SK-N-SH (cell line): ENCODE measurements around the gene ADAMTS14. TPM values are rescaled to one million over a fixed set of nuclear protein-coding genes. Genes with fewer than 3 reads are reported as not detected.
A peak's percentile ranks its signal among the peaks of the same experiment; 100 is the strongest.

Experiments
- CTCF ChIA-PET: fragments of 300-600, 350-600 bp; formaldehyde crosslinking; extraction: SDS; loops from one replicate; lab custom pipeline; 2021; lab: Yijun Ruan, JAX
- POLR2A ChIA-PET: fragments of 350-600 bp; sonication (Branson Sonifier 250); formaldehyde crosslinking; extraction: SDS; loops from one replicate; lab custom pipeline; 2020; ENCODE audit warnings: antibody characterized with exemption, inconsistent platforms; lab: Yijun Ruan, JAX
- DNase-seq: peaks from one replicate; pipeline ENCODE4 v3.0.0; 2012
- H2AFZ ChIP-seq: fragments of 200-600 bp; sonication (generic); 2 replicates; pipeline ENCODE4 v1.8.1; 2016; ENCODE audit warnings: antibody characterized with exemption, mild to moderate bottlenecking, low read depth
- H3F3A ChIP-seq: fragments of 200-600 bp; sonication (generic); replicated peaks from 2 replicates; pipeline ENCODE3; 2016; ENCODE audit warnings: antibody characterized with exemption, mild to moderate bottlenecking; ENCODE audit not compliant: insufficient read depth
- H3K27ac ChIP-seq, 2 experiments: fragments of 200-500 bp in 1 of 2; fragments of 200-600 bp in 1 of 2; sonication (Bioruptor generic) in 1 of 2; sonication (generic), shearing (Covaris generic) in 1 of 2; 2 replicates each; pipeline versions ENCODE4 v1.5.1 to v1.6.1; 2014 to 2016; ENCODE audit warnings: low read depth in 2 of 2, inconsistent platforms in 1 of 2, low read length in 1 of 2, mild to moderate bottlenecking in 1 of 2, mixed read lengths in 1 of 2
- H3K27me3 ChIP-seq: fragments of 200-600 bp; sonication (generic), shearing (Covaris generic); 2 replicates; pipeline ENCODE4 v1.6.1; 2016; ENCODE audit warnings: mixed run types; ENCODE audit not compliant: insufficient read depth
- H3K36me3 ChIP-seq, 2 experiments: fragments of 200-500 bp in 1 of 2; fragments of 200-600 bp in 1 of 2; sonication (Bioruptor generic) in 1 of 2; sonication (generic) in 1 of 2; replicated peaks in 1 of 2; 2 replicates each; pipeline versions ENCODE3 to v1.5.1; 2014 to 2016; ENCODE audit warnings: low read length in 1 of 2, mild to moderate bottlenecking in 1 of 2; ENCODE audit not compliant: insufficient read depth in 2 of 2, control insufficient read depth in 1 of 2
- H3K4me1 ChIP-seq, 2 experiments: fragments of 200-500 bp in 1 of 2; fragments of 200-600 bp in 1 of 2; sonication (Bioruptor generic) in 1 of 2; sonication (generic), shearing (Covaris generic) in 1 of 2; 2 replicates each; pipeline versions ENCODE4 v1.5.1 to v1.6.1; 2014 to 2016; ENCODE audit warnings: low read depth in 1 of 2, low read length in 1 of 2, mixed run types in 1 of 2; ENCODE audit not compliant: insufficient read depth in 2 of 2, control insufficient read depth in 1 of 2
- H3K4me2 ChIP-seq: fragments of 200-600 bp; sonication (generic), shearing (Covaris generic); 2 replicates; pipeline ENCODE4 v1.6.1; 2017; ENCODE audit warnings: mixed run types
- H3K4me3 ChIP-seq, 2 experiments: fragments of 200-500 bp in 1 of 2; fragments of 200-600 bp in 1 of 2; sonication (Bioruptor generic) in 1 of 2; sonication (generic), shearing (Covaris generic) in 1 of 2; 2 replicates each; pipeline versions ENCODE4 v1.5.1 to v1.8.1; 2014 to 2016; ENCODE audit warnings: low read depth in 2 of 2, inconsistent platforms in 1 of 2, low read length in 1 of 2, mild to moderate bottlenecking in 1 of 2, mixed read lengths in 1 of 2, moderate library complexity in 1 of 2
- H3K79me2 ChIP-seq: fragments of 200-600 bp; sonication (generic); 2 replicates; pipeline ENCODE4 v1.8.1; 2017; ENCODE audit warnings: mild to moderate bottlenecking; ENCODE audit not compliant: insufficient read depth
- H3K9ac ChIP-seq: fragments of 200-600 bp; sonication (generic); 2 replicates; pipeline ENCODE4 v1.6.1; 2017; ENCODE audit warnings: mixed run types
- H3K9me2 ChIP-seq: fragments of 200-600 bp; sonication (generic); 2 replicates; pipeline ENCODE4 v1.6.1; 2017; ENCODE audit warnings: mixed run types
- H3K9me3 ChIP-seq: fragments of 200-600 bp; sonication (generic); 2 replicates; pipeline ENCODE4 v1.6.1; 2017; ENCODE audit warnings: mixed run types, mild to moderate bottlenecking, moderate library complexity
- H4K20me1 ChIP-seq: fragments of 200-600 bp; sonication (generic); 2 replicates; pipeline ENCODE4 v1.6.1; 2017; ENCODE audit warnings: mild to moderate bottlenecking, mixed run types; ENCODE audit not compliant: insufficient read depth
- CTCF ChIP-seq: fragments of 200-600 bp; sonication (generic); IDR thresholded peaks from 2 replicates; pipeline ENCODE4 v1.6.1; 2017; ENCODE audit warnings: antibody characterized with exemption, mild to moderate bottlenecking, moderate library complexity
- ELF1 ChIP-seq: IDR thresholded peaks from 2 replicates; pipeline ENCODE4 v1.4.0; 2012
- EP300 ChIP-seq, 2 experiments: IDR thresholded peaks; 2 replicates each; pipeline versions ENCODE4 v1.4.0 to v1.6.1; 2012; ENCODE audit warnings: borderline replicate concordance in 1 of 2, low read depth in 1 of 2, low read length in 1 of 2
- EZH2phosphoT487 ChIP-seq: fragments of 200-600 bp; sonication (generic); IDR thresholded peaks from 2 replicates; pipeline ENCODE4 v1.6.1; 2017; ENCODE audit warnings: low read depth, mixed run types, mild to moderate bottlenecking, antibody characterized with exemption, moderate library complexity, borderline replicate concordance
- FOXJ3 ChIP-seq: sonication (generic); formaldehyde crosslinking; IDR thresholded peaks from 2 replicates; pipeline ENCODE4 v1.5.1; 2020; ENCODE audit warnings: mild to moderate bottlenecking, missing genetic modification reagents
- FOXM1 ChIP-seq: IDR thresholded peaks from 2 replicates; pipeline ENCODE4 v1.4.0; 2012; ENCODE audit warnings: low read depth, mild to moderate bottlenecking
- GABPA ChIP-seq: IDR thresholded peaks from 2 replicates; pipeline ENCODE4 v1.4.0; 2012; ENCODE audit warnings: low read depth, mild to moderate bottlenecking
- GATA2 ChIP-seq: sonication (generic); formaldehyde crosslinking; IDR thresholded peaks from 2 replicates; pipeline ENCODE4 v1.5.0; 2020; ENCODE audit warnings: mild to moderate bottlenecking, missing genetic modification reagents
- JUND ChIP-seq: IDR thresholded peaks from 2 replicates; pipeline ENCODE4 v1.4.0; 2012
- MEF2A ChIP-seq: IDR thresholded peaks from 2 replicates; pipeline ENCODE4 v1.4.0; 2012; ENCODE audit warnings: low read depth, borderline replicate concordance
- MXI1 ChIP-seq: IDR thresholded peaks from 2 replicates; pipeline ENCODE4 v1.6.1; 2012; ENCODE audit warnings: mild to moderate bottlenecking, low read depth, low read length, improper control_type of control experiment
- NRF1 ChIP-seq: IDR thresholded peaks from 2 replicates; pipeline ENCODE4 v1.6.1; 2012; ENCODE audit warnings: low read depth, mild to moderate bottlenecking, low read length
- POLR2AphosphoS5 ChIP-seq: IDR thresholded peaks from 2 replicates; pipeline ENCODE4 v1.6.1; 2012; ENCODE audit warnings: low read depth, low read length
- RAD21 ChIP-seq: IDR thresholded peaks from 2 replicates; pipeline ENCODE4 v1.6.1; 2012; ENCODE audit warnings: mild to moderate bottlenecking, low read length
- RCOR1 ChIP-seq: fragments of 150-350 bp; IDR thresholded peaks from 2 replicates; pipeline ENCODE4 v1.6.1; 2017; ENCODE audit warnings: antibody characterized with exemption, low read length
- RFX5 ChIP-seq: IDR thresholded peaks from 2 replicates; pipeline ENCODE4 v1.6.1; 2012; ENCODE audit warnings: mild to moderate bottlenecking, improper control_type of control experiment, low read length
- RXRA ChIP-seq: IDR thresholded peaks from 2 replicates; pipeline ENCODE4 v1.4.0; 2012; ENCODE audit warnings: low read depth, mild to moderate bottlenecking, borderline replicate concordance
- SIN3A ChIP-seq: IDR thresholded peaks from 2 replicates; pipeline ENCODE4 v1.6.1; 2012; ENCODE audit warnings: low read depth, mild to moderate bottlenecking, low read length, moderate library complexity, borderline replicate concordance
- SMC3 ChIP-seq: IDR thresholded peaks from 2 replicates; pipeline ENCODE4 v1.6.1; 2012; ENCODE audit warnings: low read depth, low read length, improper control_type of control experiment
- TAF1 ChIP-seq: IDR thresholded peaks from 2 replicates; pipeline ENCODE4 v1.6.1; 2012; ENCODE audit warnings: low read depth, mild to moderate bottlenecking, low read length, moderate library complexity, borderline replicate concordance
- USF1 ChIP-seq: IDR thresholded peaks from 2 replicates; pipeline ENCODE4 v1.4.0; 2012; ENCODE audit warnings: low read depth, borderline replicate concordance
- ZBTB33 ChIP-seq: IDR thresholded peaks from 2 replicates; pipeline ENCODE4 v1.4.0; 2012; ENCODE audit warnings: low read depth, borderline replicate concordance
- WGBS: methylation state at CpG from one replicate; pipeline ENCODE4 v1.1.6; 2017; ENCODE audit warnings: low lambda C conversion rate; 5-methylcytosine and 5-hydroxymethylcytosine counted together
- polyA plus RNA-seq, 3 experiments: library from polyadenylated mRNA; depleted of rRNA; stranded (reverse); fragments of >200 nt; gene quantifications; 2 replicates each; pipeline ENCODE4 v1.2.3, GENCODE V29; 2012
- TF ChIP-seq, protein P1 (sequence below): fragments of 150-350 bp; IDR thresholded peaks from 2 replicates; pipeline ENCODE4 v1.6.1; 2017; ENCODE audit warnings: antibody characterized with exemption, low read length, low read depth, borderline replicate concordance
- TF ChIP-seq, protein P2 (sequence below): fragments of 150-350 bp; IDR thresholded peaks from 2 replicates; pipeline ENCODE4 v1.6.1; 2016; ENCODE audit warnings: mild to moderate bottlenecking, low read depth, low read length
- TF ChIP-seq, protein P3 (sequence below): IDR thresholded peaks from 2 replicates; pipeline ENCODE4; 2012
- TF ChIP-seq, protein P4 (sequence below): IDR thresholded peaks from 2 replicates; pipeline ENCODE4 v1.4.0; 2012; ENCODE audit warnings: low read depth

The ADAMTS14 gene
- polyA plus RNA-seq, 1 of the 3 experiments (the other 2 are of a cell fraction) = 1.1 TPM

GRCh38 chr10:70664702-70665195 is 7.6 kb upstream of the ADAMTS14 start:
- WGBS = 10% methylated on average over 6 of the region's 6 CpGs
- no peak overlapping the region for H3K4me3 ChIP-seq
- H3K9me3 ChIP-seq = no peaks in the 10 kb centered on the region
- H3K36me3 ChIP-seq = no peaks in the 10 kb centered on the region
- H3K9me2 ChIP-seq = no peaks in the 10 kb centered on the region
- peak overlapping the region; percentile 68 to 93 for H3K27ac ChIP-seq
- CTCF ChIA-PET = interaction anchor here (1.0 kb wide), 2 partner anchors 20 to 105 kb away, joined by 3 read pairs; no protein-coding TSS in a partner anchor
- no peaks in the 10 kb centered on the region for H3K79me2 ChIP-seq
- H3F3A ChIP-seq = peaks cover 10% of the 10 kb centered on the region
- H2AFZ ChIP-seq = 0 out of 2 replicates have a peak overlapping the region, but pooled peaks have one; percentile 37
- H3K27me3 ChIP-seq = no peaks in the 10 kb centered on the region
- H3K4me1 ChIP-seq = peaks cover 15% of the 10 kb centered on the region in 2 experiments
- POLR2A ChIA-PET = interaction anchor here (0.6 to 1.2 kb wide), 3 partner anchors 29 to 203 kb away, joined by 3 read pairs; no protein-coding TSS in a partner anchor
- peak overlapping the region; percentile 67 for H3K9ac ChIP-seq
- peak; percentile 78 for DNase-seq
- H4K20me1 ChIP-seq = no peaks in the 10 kb centered on the region
- H3K4me2 ChIP-seq = peak overlapping the region; percentile 39; the same call in 1 of the 2 replicates
- TF ChIP-seq NRF1 = no peak
- TF ChIP-seq, protein P1, sequence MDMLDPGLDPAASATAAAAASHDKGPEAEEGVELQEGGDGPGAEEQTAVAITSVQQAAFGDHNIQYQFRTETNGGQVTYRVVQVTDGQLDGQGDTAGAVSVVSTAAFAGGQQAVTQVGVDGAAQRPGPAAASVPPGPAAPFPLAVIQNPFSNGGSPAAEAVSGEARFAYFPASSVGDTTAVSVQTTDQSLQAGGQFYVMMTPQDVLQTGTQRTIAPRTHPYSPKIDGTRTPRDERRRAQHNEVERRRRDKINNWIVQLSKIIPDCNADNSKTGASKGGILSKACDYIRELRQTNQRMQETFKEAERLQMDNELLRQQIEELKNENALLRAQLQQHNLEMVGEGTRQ = no peak
- TF ChIP-seq GATA2 (CRISPR knock-in tag) = no peak
- TF ChIP-seq EZH2phosphoT487 = no peak
- peak; percentile 61 for TF ChIP-seq RCOR1
- peak; percentile 96 for TF ChIP-seq RXRA
- peak; percentile 37; the same call in 1 of the 2 replicates for TF ChIP-seq ELF1
- peak; percentile 91 for TF ChIP-seq JUND
- TF ChIP-seq SMC3 = no peak
- TF ChIP-seq ZBTB33 = no peak
- TF ChIP-seq CTCF = no peak
- TF ChIP-seq FOXM1 = peak; percentile 60; the same call in 1 of the 2 replicates
- TF ChIP-seq, protein P2, sequence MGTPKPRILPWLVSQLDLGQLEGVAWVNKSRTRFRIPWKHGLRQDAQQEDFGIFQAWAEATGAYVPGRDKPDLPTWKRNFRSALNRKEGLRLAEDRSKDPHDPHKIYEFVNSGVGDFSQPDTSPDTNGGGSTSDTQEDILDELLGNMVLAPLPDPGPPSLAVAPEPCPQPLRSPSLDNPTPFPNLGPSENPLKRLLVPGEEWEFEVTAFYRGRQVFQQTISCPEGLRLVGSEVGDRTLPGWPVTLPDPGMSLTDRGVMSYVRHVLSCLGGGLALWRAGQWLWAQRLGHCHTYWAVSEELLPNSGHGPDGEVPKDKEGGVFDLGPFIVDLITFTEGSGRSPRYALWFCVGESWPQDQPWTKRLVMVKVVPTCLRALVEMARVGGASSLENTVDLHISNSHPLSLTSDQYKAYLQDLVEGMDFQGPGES = no peak
- TF ChIP-seq FOXJ3 = no peak
- TF ChIP-seq, protein P3, sequence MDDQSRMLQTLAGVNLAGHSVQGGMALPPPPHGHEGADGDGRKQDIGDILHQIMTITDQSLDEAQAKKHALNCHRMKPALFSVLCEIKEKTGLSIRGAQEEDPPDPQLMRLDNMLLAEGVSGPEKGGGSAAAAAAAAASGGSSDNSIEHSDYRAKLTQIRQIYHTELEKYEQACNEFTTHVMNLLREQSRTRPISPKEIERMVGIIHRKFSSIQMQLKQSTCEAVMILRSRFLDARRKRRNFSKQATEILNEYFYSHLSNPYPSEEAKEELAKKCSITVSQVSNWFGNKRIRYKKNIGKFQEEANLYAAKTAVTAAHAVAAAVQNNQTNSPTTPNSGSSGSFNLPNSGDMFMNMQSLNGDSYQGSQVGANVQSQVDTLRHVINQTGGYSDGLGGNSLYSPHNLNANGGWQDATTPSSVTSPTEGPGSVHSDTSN = peak; percentile 96
- TF ChIP-seq GABPA = no peak
- peak; percentile 83; the same call in 1 of the 2 replicates for TF ChIP-seq POLR2AphosphoS5
- 0 out of 2 replicates have a peak, but pooled peaks have one; percentile 29 for TF ChIP-seq TAF1
- TF ChIP-seq, protein P4, sequence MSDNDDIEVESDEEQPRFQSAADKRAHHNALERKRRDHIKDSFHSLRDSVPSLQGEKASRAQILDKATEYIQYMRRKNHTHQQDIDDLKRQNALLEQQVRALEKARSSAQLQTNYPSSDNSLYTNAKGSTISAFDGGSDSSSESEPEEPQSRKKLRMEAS = peak; percentile 94
- peak; percentile 82 for TF ChIP-seq MXI1
- TF ChIP-seq USF1 = peak; percentile 67; the same call in 1 of the 2 replicates
- TF ChIP-seq EP300 (IDR thresholded peaks at IDR 0.05; ENCODE audit: borderline replicate concordance in 1 of 2, low read depth in 1 of 2, low read length in 1 of 2) = peak; percentile 42 to 93; a peak in 3 of 4 replicates
- TF ChIP-seq SIN3A = peak; percentile 79; the same call in 1 of the 2 replicates
- no peak for TF ChIP-seq MEF2A
- no peak for TF ChIP-seq RFX5
- TF ChIP-seq RAD21 = no peak
